T-helper 9 cell (primary cell): ENCODE results near the gene TBC1D12.
"Not testable (repeated sequence)": the region's sequence is repeated elsewhere in the genome, so short reads cannot be mapped to it uniquely, and the experiment has no call there.

Source experiments
- DNase-seq: peaks from one replicate; pipeline ENCODE4 v3.0.0-alpha.2; 2020
- total RNA-seq, 2 donors: gene quantifications; one replicate each; lab custom pipeline; 2026; lab: John Stamatoyannopoulos, UW

Gene TBC1D12
- total RNA-seq: 0.49 to 1.2 reads per million in 2 donors

DNA sequence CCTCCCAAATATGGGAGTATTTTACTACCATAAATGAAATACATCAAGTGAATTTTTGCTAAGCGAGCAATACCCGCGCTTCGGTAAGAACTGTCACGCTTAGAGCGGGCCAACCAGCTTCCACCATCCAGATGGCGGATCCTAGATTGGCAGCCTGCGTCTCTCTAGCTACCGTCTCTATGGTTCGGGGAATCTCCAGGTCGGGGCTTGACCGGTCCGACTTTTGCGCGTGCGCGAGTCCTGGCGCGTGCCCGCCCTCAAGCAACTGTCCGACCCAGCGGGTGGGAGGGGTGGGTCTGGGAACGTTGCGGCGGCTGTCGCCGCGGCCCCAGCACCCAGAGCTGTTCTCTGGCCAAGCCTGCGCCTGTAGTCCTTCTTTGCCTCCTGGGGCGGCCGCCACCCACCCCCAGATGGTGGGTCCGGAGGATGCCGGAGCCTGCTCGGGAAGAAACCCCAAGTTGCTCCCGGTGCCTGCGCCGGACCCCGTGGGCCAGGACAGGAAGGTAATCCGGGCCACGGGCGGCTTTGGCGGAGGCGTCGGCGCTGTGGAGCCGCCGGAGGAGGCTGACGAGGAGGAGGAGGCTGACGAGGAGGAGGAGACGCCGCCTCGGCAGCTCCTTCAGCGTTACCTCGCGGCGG, at the start of gene TBC1D12:
TBC1D12 (plus strand) TSS at position 338 of the 639 bp plus-strand sequence; CDS start at position 411, 73 bp downstream.
- peak; percentile 0 for DNase-seq

DNA sequence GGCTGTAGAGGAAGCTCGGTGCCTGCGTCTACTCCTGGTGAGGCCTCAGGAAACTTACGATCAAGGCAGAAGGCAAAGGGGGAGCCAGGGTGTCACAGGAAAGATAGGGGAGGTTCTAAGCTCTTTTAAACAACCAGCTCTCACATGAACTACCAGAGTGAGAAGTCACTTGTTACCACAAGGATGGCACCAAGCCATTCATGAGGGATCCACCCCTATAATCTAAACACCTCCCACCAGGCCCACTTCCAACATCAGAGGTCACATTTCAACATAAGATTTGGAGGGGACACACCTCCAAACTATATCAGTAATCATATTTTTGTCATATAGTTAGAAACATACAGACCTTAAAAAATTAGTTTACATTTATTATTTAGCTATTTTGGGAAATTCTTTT, 49.0 kb upstream of the TBC1D12 start:
- DNase-seq: no peak

DNA sequence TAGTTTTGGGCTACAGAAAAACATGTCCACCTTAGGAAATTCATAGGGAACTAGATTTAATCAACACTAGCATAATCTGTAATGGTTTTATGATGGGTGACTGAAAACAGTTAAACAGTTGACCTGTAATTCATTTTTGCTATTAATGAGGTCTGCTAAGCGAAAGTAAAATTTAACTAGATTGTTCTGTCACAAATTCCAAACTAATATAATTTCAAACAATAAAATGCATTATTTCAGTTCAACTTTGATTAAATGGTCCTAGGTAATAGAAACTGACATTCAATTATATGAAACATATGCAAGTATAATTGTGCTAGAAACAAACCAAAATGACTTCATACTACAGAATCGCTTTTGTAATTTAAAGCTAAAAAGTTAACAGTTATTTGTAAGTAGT, 46.5 kb upstream of the TBC1D12 start:
- DNase-seq: no peak

DNA sequence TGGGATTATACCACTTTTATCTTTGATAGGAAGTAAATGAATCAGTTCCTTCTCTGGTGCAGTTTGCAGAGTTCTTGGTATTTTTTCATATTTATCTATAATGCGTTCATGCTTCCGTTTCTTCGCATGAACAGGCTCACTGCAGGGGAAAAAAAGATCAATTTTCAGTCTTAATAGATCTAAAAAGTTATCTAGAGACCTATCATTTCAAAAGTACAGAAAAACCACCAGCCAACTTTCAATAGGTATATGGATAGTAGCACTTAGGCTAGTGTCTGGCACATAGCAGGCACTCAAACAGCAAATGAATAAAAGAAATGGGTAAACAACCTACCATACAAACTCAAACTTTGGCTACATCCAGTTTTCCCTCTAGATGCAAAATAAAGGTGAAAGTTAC, 45.1 kb upstream of the TBC1D12 start:
- no peak for DNase-seq

DNA sequence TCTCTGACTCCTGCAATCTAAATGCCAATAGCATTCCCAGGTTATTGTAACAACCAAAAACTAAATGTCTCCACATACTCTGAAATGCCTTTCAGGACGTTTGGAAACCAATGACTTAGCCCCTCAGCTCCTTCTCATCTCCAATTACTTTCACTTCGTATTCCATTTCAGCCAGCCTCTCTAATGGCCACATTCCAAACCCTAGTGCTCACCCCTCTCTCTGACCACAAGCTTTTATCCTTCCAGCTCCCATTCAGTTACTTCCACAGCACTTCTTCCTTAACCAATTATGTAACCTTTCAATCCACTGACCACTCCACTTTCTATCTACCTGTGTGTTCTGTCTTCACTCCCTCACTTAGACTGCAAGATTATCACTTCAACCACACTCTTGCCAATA, 43.9 kb upstream of the TBC1D12 start:
- no peak for DNase-seq

DNA sequence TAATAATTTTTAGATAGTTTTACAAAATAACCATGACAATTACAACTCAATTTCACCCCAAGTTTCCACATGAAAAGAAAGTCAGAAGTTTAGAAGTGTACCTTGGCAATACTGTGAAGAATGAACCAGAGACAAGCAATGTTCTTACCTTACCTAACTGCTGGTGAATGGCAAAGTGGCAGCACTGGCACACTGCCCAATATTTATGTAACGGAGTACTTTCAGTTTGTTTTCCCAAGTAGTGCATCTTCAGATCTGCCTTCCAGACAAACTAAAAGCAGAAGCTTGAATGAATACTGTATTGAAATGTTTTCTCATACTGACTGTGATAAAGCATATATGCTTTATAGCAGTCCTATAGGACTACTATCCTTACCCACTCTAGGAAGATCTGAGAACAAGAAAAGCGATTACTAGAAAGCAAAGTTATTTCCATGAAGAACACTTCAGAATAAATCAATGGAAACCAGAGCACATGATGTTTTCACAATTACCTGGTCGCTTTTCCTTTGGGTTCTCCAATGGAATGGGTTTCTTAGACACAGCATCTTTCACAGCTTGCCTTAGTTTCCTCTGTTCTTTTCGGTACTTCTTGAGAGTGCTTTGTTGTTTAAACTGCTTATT, 41.1 kb upstream of the TBC1D12 start:
- no peak for DNase-seq

DNA sequence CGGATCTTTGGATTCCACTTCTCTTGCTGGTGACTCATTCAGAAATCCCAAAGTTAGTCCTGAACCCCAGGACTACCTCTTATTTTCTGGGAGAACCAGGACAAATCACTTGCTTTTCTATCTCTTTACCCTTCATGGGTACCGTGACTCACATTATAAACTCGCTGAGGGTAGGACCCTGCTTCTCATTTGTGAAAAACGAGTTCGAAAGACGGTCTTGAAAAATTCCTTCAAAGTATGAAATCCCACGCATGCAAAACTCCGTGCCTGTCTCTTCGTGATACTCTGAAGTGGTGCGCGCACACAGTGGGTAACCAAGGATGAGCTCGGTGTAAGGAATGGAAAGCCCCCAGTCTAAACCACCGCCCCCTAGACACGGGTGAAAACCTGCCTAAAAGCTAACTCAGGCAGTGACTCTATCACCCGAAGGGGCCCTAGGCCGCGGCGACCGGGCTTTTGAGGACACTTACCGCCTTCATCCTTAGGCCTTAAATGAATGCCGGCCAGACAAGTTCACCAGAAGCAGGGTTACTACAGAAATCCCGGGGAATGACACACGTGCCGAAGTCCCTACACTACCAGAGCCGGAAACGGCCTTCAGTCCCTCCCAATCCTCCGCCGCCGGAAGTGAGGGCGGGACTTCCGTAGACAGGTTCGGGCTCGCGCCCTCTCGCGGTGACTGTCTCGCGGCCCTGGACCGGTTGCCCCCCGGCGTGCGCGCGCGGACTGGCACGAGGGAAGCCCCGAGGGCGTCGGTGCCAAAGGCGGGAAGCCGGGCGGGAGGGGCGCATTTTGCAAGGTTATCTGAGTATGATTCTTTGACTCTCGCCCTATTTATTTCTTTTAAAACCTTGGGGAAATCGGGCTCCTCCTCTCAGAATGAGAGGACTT, 39.7 kb upstream of the TBC1D12 start, which contains the start of gene NOC3L:
NOC3L (minus strand) TSS at position 580 of the 891 bp plus-strand sequence; CDS start at position 479, 101 bp downstream.
- peak; percentile 95 for DNase-seq

DNA sequence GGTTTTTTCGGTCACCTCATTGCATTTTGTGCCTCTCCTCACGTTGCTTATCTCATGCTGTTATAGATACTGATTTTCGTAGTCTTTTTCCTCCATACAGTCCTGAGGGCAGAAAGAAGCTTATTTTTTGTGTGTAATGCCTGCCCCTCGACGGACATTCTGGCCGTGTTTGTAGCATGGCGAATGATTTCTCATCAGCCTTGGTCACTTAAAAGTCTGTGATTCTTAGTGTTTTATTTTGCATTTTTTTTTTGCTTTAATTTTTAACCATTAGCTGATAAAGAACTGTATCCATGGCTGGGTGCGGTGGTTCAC, 39.1 kb upstream of the TBC1D12 start:
- DNase-seq: no peak

DNA sequence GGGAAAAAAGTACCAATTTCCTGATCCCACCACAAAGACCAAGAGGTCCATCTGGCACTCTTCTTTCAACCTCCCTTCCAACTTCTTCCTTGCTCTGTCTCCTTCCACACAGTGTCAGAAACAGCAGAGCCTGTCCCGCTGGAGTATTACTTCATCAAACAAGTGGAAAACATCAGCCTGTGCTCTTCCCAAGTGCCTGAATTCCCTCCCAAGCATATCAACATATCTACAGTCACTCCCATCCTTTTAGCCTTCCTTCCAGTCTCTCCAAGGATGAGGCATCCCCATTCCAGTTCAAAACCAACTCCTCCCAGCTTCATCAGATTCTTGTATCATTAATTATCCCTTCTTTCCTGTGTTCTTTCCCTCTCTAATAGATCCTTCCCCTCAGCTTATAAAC, 37.9 kb upstream of the TBC1D12 start:
- no peak for DNase-seq

DNA sequence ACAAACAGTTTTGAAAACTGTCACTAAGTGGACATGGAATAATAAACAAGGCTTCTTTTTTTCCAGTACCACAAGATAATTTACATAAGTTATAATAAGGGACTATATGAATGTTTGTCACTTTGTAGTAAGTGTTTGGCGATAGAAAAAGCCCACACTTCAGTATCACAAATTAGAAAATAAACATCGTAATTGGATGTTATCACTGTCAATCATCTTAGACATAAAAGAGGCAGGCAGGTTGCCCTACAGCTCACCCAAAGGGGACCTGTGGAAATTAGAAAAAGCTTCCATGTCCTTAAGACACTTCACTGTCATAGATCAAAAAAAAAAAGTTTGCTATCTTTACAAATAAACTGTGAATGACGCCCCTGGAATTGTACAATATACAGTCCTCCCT, 36.0 kb upstream of the TBC1D12 start:
- DNase-seq: no peak

DNA sequence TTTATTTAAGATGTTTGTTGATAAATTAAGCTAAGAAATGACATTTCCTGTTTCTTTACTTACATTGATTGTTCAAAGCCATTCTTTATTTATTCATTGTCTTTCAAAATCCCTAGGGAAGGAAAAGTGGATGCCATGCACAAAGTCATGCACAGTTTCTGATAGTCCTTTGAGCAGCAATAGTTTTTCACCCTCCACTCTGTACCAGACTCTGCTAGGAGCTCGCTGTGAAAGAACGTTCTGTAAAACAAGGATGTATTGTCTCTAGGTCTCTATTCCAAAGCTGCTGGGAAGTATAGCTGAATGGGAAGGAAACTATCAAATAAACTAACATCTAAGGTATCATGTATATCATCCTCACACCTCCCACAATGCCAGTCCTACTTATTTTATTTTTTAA, 31.8 kb upstream of the TBC1D12 start:
- no peak for DNase-seq

DNA sequence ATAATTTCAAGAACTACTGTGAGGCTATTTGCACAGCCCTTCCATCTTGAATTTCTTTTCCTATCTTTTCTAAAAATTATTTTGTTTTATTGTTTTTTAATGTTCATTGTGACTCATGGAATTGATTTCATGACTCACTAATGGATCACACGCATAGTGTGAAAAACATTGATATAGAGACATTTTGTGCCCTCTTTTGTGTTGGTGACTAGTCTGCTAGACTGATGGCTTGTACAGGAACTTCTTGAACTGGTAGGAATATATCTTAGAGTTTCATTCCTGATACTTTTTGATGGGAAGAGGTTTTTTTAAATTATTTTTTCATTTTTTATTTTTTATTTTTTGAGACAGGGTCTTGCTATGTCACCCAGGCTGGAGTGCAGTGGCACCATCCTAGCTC, 27.0 kb upstream of the TBC1D12 start:
- no peak for DNase-seq

DNA sequence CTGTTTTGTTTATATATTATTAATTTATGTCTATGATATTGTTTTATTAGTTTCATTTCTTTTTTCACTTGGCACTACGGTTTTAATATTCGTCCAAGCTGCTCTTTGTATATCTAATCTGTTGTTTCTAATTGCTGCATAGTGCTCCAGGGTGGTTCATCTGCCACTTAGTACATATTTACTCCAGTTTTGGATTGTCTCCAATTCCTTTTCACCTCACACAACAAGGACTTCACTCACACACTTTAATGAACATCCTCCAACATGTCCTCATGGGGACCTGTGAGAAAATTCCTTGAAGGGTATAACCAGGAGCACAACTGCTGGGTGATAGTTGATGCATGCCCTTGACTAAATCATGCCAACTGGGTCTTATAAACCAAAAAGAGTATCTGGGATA, 25.5 kb upstream of the TBC1D12 start:
- DNase-seq: no peak

DNA sequence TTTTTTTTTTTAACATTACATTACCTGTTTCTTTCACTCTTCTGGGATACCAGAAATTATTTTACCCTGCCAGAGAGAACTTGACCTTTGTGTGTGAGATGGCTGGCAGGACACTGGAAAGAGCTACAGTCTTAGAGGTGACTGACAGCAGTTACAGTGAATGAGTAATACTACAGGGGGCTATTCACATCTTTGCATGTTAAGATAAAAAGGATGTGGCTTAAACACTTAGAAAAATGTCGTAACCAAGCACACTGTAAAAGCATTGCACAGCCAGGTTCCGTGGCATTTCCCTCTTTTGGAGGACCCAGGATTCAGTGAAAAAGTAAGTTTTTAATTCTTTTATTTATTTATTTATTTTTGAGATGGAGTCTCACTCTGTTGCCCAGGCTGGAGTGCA, 18.8 kb upstream of the TBC1D12 start:
- no peak for DNase-seq

DNA sequence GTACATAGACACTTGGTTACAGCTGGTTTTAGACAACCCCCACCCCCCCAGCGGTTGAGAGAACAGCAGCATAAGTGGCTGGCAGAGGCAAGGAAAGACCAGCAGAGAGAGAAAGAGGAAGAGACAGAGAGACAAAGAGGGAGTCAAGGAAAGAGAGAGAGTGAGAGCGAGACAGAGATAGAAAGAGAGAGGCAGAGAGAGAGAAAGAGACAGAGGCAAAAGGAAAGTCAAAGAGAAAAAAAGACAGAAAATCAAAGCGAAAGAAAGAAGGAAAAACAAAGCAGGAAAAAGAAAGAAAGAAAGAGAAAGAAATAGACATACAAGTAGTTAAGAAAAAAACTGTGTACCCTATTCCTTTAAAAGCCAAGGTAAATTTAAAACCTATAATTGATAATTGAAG, 16.6 kb upstream of the TBC1D12 start:
- not testable (repeated sequence) for DNase-seq

DNA sequence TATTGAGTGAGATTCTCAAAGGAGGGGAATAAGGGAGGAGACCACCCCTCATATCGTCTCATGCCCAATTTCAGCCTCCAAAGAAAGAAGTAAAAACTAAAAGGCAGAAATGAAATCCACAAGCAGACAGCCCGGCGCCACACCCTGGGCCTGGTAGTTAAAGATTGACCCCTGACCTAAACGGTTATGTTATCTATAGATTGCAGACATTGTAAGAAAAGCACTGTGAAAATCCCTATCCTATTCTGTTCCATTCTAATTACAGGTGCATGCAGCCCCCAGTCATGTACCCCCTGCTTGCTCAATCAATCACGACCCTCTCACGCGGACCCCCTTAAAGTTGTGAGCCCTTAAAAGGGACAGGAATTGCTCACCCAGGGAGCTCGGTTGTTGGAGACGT, 10.2 kb upstream of the TBC1D12 start:
- DNase-seq: not testable (repeated sequence)

DNA sequence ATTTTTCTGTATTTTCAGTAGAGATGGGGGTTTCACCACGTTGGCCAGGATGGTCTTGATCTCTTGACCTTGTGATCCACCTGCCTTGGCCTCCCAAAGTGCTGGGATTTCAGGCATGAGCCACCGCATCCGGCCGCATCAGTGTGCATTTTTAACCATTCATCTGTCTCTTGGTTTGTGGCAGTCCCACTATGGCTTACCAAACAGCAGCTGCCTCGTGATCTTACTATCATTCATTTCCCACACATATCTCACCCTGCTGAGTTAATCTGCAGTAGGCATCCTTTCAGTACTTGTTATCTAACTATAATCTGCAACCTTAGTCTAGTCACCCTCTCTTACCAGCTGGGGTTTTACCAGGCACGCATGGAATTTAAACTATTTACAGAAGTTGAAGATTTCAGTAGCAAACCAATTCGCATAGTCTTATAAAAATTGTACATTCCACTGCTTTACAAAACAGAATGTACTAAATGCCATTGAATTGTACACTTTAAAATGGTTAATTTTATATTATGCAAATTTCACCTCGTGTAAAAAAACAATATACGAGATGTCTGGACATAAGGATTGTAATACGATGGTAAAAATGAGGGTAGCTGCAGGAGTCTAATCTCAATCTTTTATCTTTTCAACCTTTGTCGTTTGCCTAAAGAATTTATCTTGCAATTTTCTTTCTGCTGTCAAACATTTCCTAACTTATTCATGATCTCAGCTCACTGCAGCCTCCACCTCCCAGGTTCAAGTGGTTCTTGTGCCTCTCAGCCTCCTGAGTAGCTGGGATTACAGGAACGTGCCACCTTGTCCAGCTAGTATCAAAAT, 4.6 kb upstream of the TBC1D12 start:
- no peak for DNase-seq

DNA sequence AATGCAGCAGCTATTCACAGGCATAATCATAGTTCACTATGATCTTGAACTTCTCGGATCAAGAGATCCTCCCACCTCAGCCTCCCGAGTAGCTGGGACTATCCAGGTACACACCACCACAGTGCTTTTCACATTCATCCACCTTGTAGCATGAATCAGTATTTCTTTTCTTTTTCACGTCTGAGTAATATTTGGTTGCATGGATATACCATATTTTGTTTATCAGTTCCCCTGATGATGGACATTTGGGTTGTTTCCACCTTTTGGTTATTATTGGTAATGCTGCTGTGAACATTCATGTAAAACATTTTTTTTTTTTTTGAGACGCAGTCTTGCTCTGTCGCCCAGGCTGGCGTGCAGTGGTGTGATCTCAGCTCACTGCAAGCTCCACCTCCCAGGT, 3.6 kb upstream of the TBC1D12 start:
- no peak for DNase-seq

DNA sequence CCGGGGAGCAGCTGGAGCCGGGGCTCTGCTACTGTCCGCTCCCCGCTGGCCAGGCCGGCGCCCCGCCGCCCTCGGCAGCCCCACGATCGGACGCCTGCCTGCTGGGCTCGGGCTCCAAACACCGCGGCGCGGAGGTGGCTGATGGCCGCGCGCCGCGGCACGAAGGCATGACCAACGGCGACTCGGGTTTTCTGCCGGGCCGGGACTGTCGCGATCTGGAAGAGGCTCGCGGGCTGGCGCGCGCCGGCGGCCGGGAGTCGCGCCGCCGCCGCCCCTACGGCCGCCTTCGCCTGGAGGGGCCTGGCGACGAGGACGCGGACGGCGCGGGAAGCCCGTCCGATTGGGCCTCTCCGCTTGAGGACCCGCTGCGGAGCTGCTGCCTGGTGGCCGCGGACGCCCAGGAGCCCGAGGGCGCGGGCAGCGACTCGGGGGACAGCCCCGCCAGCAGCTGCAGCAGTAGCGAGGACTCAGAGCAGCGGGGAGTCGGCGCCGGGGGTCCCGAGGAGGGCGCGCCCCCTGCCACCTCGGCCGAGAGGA, 570 bp downstream of the TBC1D12 start:
- no peak for DNase-seq

DNA sequence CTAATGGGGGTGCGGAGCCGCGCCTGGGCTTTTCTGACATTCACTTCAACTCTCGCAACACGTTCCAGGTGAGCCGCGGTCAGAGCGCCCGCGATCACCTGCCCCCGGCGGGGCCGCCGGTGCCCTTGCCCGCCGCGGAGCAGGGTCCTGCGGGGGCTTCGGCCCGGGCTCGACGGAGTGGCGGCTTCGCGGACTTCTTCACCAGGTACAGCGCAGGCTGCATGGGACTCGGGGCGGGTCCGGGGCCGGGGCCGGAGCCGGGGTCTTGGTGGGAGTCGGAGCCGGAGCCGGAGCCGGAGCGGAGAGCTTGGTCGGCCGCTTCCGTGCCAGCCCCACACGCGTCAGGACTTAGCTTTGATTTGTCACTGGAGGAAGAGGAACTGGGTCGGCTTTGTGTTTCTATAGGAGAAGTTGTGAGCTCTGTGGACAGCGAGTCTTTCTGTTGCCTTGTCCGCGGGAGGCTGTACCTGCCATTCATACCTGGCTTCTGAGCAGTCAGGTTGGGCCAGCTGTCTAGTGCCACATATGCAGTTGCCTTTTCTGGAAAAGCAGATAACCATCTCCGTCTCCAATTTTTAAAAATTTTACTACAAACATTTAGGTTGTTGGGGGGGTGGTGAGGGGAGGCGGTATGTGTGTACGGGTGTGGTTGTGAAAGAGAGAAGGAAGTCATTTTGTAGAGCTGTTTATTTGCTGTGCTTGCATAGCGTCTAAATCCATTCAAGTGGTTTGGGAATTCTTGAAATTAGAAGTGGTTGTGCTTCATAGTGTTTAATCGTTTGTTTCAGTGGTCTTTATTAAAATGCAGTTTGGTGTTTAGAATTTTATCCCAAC, 1.3 kb downstream of the TBC1D12 start:
- no peak for DNase-seq

DNA sequence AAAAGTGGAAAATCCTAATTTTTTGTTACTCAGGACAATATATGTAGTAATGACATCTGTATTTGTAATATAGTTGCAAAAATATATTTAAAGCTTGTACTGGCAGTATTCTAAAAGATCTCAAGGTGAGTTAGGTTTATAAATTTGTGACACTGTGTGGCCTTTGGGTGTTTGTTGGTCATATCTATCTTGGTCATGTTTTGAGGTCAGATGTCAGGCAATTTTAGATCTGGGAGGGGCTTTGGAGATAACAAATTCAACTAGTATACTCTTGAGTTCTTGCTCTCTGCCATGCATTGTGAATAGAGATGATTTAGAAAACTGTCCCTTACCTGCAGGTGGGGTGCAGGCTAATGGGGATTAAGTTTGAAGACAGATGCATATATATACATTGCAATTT, 3.1 kb downstream of the TBC1D12 start:
- DNase-seq: no peak

DNA sequence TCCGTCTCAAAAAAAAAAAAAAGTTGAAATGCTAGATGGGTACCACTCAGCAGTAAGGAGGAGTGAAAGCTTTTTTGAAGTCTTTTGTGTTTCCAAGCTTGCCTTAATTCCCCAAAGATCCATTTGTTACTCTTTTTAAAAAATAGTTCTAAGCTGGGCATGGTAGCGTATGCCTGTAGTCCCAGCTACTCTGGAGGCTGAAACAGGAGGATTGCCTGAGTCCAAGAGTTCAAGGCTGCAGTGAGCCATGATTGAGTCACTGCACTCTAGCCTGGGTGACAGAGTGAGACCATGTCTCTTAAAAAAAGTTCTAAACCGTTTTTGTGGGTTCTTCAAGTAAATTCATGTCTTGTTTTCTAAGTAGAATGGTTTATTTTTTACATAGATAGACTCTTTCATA, 5.3 kb downstream of the TBC1D12 start:
- no peak for DNase-seq
